Colonic mucosa (tissue), 4 donors: Measurements from ENCODE around the gene TTC9B. TPM values are rescaled to one million over a fixed set of nuclear protein-coding genes. Genes with fewer than 3 reads are reported as not detected.
"Not testable (repeated sequence)": the region's sequence is repeated elsewhere in the genome, so short reads cannot be mapped to it uniquely, and the experiment has no call there.

Experiments used
- DNase-seq: peaks from one replicate; pipeline ENCODE4 v3.0.0-alpha.2; 2020
- H3K27ac ChIP-seq: fragments of 200-600 bp; one replicate; pipeline ENCODE4 v1.8.0; 2021
- H3K27me3 ChIP-seq: fragments of 200-600 bp; one replicate; pipeline ENCODE4 v1.8.0; 2021
- H3K36me3 ChIP-seq: fragments of 200-600 bp; one replicate; pipeline ENCODE4 v1.8.0; 2021
- H3K4me1 ChIP-seq: fragments of 200-600 bp; one replicate; pipeline ENCODE4 v1.8.0; 2021; ENCODE audit warnings: mild to moderate bottlenecking
- H3K4me3 ChIP-seq: fragments of 200-600 bp; one replicate; pipeline ENCODE4 v1.8.0; 2021
- H3K9ac ChIP-seq, 2 donors: one replicate each; pipeline ENCODE4 v1.7.0; 2013; ENCODE audit warnings: control low read depth in 2 of 2, low read depth in 2 of 2, low read length in 2 of 2
- H3K9me3 ChIP-seq: fragments of 200-600 bp; one replicate; pipeline ENCODE4 v1.8.0; 2021
- intact Hi-C: fragments of 100-400 bp; cut with DNase I; formaldehyde crosslinking; loops from one replicate; pipeline ENCODE4 v1.14.1; 2022
- total RNA-seq, 2 donors: library from RNA; stranded (reverse); fragmentation: NEBNext Ultra II Directional in 1 of 2; extraction: Animal tissue kit (Norgen Biotek cat#: 25700) in 1 of 2; gene quantifications; one replicate each; pipeline ENCODE4 v1.2.1, GENCODE V29; 2021
- TF ChIP-seq, protein P1 (sequence below): fragments of 200-600 bp; IDR thresholded peaks from one replicate; pipeline ENCODE4 v1.8.0; 2022; ENCODE audit warnings: antibody characterized with exemption, mild to moderate bottlenecking
- donor health status: healthy.
- donor health status: DM: no; HTN: no; CAD: no.
- donor health status: DM: no; HTN: no; CAD: no.

Gene TTC9B
- total RNA-seq, 2 donors from 2014 or later: 0.30 to 0.69 TPM

DNA sequence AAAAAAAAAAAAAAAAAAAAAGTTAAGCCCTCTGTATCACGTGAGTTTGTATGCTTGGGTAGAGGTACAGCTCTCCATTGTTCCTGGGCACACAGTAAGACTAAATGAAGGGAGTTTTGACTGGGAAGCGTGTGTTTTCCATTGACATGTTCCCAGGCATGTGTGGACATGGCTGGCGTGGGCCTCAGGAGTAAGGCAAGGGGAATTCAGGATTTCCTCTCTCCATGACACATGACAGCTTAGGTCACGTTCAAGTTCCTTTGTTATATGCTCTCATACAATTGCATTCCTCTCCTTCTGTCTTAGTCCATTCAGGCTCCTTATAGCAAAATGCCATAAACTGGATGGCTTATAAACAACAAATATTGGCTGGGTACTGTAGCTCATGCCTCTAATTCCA lies 44.1 kb downstream of the TTC9B start:
- intact Hi-C loops: no loop called here

GRCh38 chr19:40171293-40171692 lies 46.9 kb downstream of the TTC9B start:
- H3K4me3 ChIP-seq, H3K36me3 ChIP-seq, H3K9ac ChIP-seq, H3K27ac ChIP-seq, DNase-seq, H3K4me1 ChIP-seq, H3K27me3 ChIP-seq, H3K9me3 ChIP-seq, intact Hi-C loops: not testable (repeated sequence)

More for the DNA sequence above, 44.1 kb downstream of the TTC9B start:
- Histone ChIP-seq H3K9ac (no peak overlapping the region), H3K36me3 (no peaks in the 10 kb centered on the region), H3K27me3 (no peaks in the 10 kb centered on the region), H3K9me3 (no peaks in the 10 kb centered on the region), H3K4me3 (no peak overlapping the region), H3K27ac (no peak overlapping the region), H3K4me1 (no peaks in the 10 kb centered on the region)
- DNase-seq: no peak
- TF ChIP-seq, protein P1, sequence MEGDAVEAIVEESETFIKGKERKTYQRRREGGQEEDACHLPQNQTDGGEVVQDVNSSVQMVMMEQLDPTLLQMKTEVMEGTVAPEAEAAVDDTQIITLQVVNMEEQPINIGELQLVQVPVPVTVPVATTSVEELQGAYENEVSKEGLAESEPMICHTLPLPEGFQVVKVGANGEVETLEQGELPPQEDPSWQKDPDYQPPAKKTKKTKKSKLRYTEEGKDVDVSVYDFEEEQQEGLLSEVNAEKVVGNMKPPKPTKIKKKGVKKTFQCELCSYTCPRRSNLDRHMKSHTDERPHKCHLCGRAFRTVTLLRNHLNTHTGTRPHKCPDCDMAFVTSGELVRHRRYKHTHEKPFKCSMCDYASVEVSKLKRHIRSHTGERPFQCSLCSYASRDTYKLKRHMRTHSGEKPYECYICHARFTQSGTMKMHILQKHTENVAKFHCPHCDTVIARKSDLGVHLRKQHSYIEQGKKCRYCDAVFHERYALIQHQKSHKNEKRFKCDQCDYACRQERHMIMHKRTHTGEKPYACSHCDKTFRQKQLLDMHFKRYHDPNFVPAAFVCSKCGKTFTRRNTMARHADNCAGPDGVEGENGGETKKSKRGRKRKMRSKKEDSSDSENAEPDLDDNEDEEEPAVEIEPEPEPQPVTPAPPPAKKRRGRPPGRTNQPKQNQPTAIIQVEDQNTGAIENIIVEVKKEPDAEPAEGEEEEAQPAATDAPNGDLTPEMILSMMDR: no peak

- H3K4me1 ChIP-seq, H3K27me3 ChIP-seq, intact Hi-C loops, H3K27ac ChIP-seq, H3K36me3 ChIP-seq, H3K4me3 ChIP-seq, H3K9me3 ChIP-seq, DNase-seq, H3K9ac ChIP-seq: not testable (repeated sequence)
Observed at GRCh38 chr19:40170303-40170989, 47.7 kb downstream of the TTC9B start.

DNA sequence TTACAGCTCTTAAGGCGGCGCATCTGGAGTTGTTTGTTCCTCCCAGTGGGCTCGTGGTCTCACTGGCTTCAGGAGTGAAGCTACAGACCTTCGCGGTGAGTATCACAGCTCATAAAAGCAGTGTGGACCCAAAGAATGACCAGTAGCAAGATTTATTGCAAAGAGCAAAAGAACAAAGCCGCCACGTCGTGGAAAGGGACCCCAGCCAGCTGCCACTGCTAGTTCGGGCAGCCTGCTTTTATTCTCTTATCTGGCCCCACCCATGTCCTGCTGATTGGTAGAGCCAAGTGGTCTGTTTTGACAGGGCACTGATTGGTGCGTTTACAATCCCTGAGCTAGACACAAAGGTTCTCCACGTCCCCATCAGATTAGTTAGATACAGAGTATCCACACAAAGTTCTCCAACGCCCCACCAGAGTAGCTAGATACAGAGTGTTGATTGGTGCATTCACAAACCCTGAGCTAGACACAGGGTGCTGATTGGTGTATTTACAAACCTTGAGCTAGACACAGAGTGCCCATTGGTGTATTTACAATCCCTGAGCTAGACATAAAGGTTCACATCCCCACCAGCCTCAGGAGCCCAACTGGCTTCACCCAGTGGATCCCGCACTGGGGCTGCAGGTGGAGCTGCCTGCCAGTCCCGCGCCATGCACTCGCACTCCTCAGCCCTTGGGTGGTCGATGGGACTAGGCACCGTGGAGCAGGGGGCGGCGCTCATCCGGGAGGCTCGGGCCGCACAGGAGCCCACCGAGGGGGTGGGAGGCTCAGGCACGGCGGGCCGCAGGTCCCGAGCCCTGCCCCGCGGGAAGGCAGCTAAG lies 48.5 kb downstream of the TTC9B start:
- H3K9me3 ChIP-seq, H3K4me1 ChIP-seq, H3K36me3 ChIP-seq, H3K4me3 ChIP-seq, intact Hi-C loops, H3K27me3 ChIP-seq, H3K9ac ChIP-seq, DNase-seq, H3K27ac ChIP-seq: not testable (repeated sequence)

Other genes starting within 250 kb of the TTC9B start
- gene PSMC4, start 247.2 kb downstream of the TTC9B start, total RNA-seq: 100 to 1,000 TPM in 1 of 2 donors, 10 to 100 TPM in 1; 87.3 to 143 TPM
- gene ZNF546, start 221.3 kb downstream of the TTC9B start, total RNA-seq: 1 to 10 TPM; 1.1 to 1.3 TPM
- 10 to 100 TPM; 14.3 to 21.7 TPM for gene ZNF780B, start 162.2 kb downstream of the TTC9B start, total RNA-seq
- gene ZNF780A, start 127.4 kb downstream of the TTC9B start, total RNA-seq: 10 to 100 TPM; 13.1 to 13.4 TPM
- 10 to 100 TPM in 1 of 2 donors, 1 to 10 TPM in 1; 9.1 to 10.9 TPM for gene MAP3K10, start 27.0 kb downstream of the TTC9B start, total RNA-seq
- under 1 TPM; 0.50 to 0.64 TPM for gene CCNP, start 8.3 kb upstream of the TTC9B start, total RNA-seq
- 100 to 1,000 TPM in 1 of 2 donors, 10 to 100 TPM in 1; 95.4 to 119 TPM for gene AKT2, start 67.0 kb upstream of the TTC9B start, total RNA-seq
- 10 to 100 TPM in 1 of 2 donors, 1 to 10 TPM in 1; 9.2 to 14.9 TPM for gene C19orf47, start 130.0 kb upstream of the TTC9B start, total RNA-seq
- 100 to 1,000 TPM in 1 of 2 donors, 10 to 100 TPM in 1; 82.3 to 138 TPM for gene PLD3, start 130.3 kb upstream of the TTC9B start, total RNA-seq
- not detected for gene HIPK4, start 171.8 kb upstream of the TTC9B start, total RNA-seq
- gene PRX, start 195.0 kb upstream of the TTC9B start, total RNA-seq: 1 to 10 TPM; 1.4 to 1.7 TPM
- gene SERTAD1, start 207.6 kb upstream of the TTC9B start, total RNA-seq: 10 to 100 TPM in 1 of 2 donors, 1 to 10 TPM in 1; 8.7 to 16.0 TPM
- gene SERTAD3, start 226.0 kb upstream of the TTC9B start, total RNA-seq: 10 to 100 TPM; 26.5 to 36.0 TPM
- 10 to 100 TPM; 76.5 to 94.9 TPM for gene BLVRB, start 247.4 kb upstream of the TTC9B start, total RNA-seq
- gene SPTBN4, start 248.6 kb upstream of the TTC9B start, total RNA-seq: under 1 TPM; 0.29 to 0.74 TPM